Caco-2 (cell line): Measurements from ENCODE around the gene CCDC137. TPM values are rescaled to one million over a fixed set of nuclear protein-coding genes. Genes with fewer than 3 reads are reported as not detected.

Experiments used
- BruUV-seq: library from RNA; stranded (reverse); fragments of 400-500 nt; replicated peaks from 2 replicates; lab custom pipeline; 2021; lab: Mats Ljungman, UMichigan
- CTCF ChIA-PET: fragments of 300-600 bp; sonication (Branson Sonifier 250); formaldehyde crosslinking; loops from one replicate; lab custom pipeline; 2022; ENCODE audit warnings: antibody characterized with exemption; lab: Charles Lee
- POLR2A ChIA-PET: fragments of 300-600 bp; sonication (Branson Sonifier 250); formaldehyde crosslinking; loops from one replicate; lab custom pipeline; 2022; ENCODE audit warnings: antibody characterized with exemption; lab: Charles Lee
- DNase-seq, 2 experiments: peaks; one replicate each; pipeline versions ENCODE4 v3.0.0 to v3.0.0-alpha.2; 2020 to 2022
- H3K27me3 ChIP-seq: replicated peaks from 2 replicates; pipeline ENCODE4 v1.6.0; 2011; ENCODE audit warnings: low read length; ENCODE audit not compliant: control insufficient read depth, insufficient read depth
- H3K36me3 ChIP-seq: 2 replicates; pipeline ENCODE4 v1.5.1; 2011; ENCODE audit warnings: low read length; ENCODE audit not compliant: control insufficient read depth, insufficient read depth
- H3K4me1 ChIP-seq: fragments of 250-450 bp; sonication (Bioruptor Pico); 2 replicates; pipeline ENCODE4 v1.5.1; 2020; ENCODE audit warnings: mild to moderate bottlenecking
- H3K4me3 ChIP-seq: 2 replicates; pipeline ENCODE4 v1.5.1; 2011; ENCODE audit warnings: low read depth, mild to moderate bottlenecking, control low read depth, low read length
- H3K9me3 ChIP-seq: fragments of 250-450 bp; sonication (Bioruptor Pico); 2 replicates; pipeline ENCODE4 v1.5.1; 2020; ENCODE audit warnings: mild to moderate bottlenecking, moderate library complexity
- H3K27ac Mint-ChIP-seq: one replicate; pipeline ENCODE4 v1.8.0; 2022; ENCODE audit warnings: mixed read lengths; ENCODE audit not compliant: unreplicated experiment
- H3K27me3 Mint-ChIP-seq: one replicate; pipeline ENCODE4 v1.8.0; 2022; ENCODE audit warnings: mixed read lengths; ENCODE audit not compliant: insufficient read depth, unreplicated experiment
- H3K36me3 Mint-ChIP-seq: one replicate; pipeline ENCODE4 v1.8.0; 2022; ENCODE audit warnings: mild to moderate bottlenecking, mixed read lengths; ENCODE audit not compliant: insufficient read depth, unreplicated experiment
- H3K4me1 Mint-ChIP-seq: one replicate; pipeline ENCODE4 v1.8.0; 2022; ENCODE audit warnings: low read depth, mixed read lengths; ENCODE audit not compliant: unreplicated experiment
- H3K4me3 Mint-ChIP-seq: one replicate; pipeline ENCODE4 v1.8.0; 2022; ENCODE audit warnings: mild to moderate bottlenecking, moderate library complexity, mixed read lengths; ENCODE audit not compliant: unreplicated experiment
- H3K9me3 Mint-ChIP-seq: one replicate; pipeline ENCODE4 v1.8.0; 2022; ENCODE audit warnings: mixed read lengths; ENCODE audit not compliant: unreplicated experiment
- CTCF ChIP-seq, 2 experiments: fragments of 200-600 bp in 1 of 2; IDR thresholded peaks; 1 replicate in 1 of 2; 2 replicates in 1 of 2; pipeline versions ENCODE4 v1.5.1 to v1.8.0; 2011 to 2022; ENCODE audit warnings: antibody characterized with exemption in 1 of 2, control low read depth in 1 of 2, inconsistent platforms in 1 of 2, low read depth in 1 of 2, low read length in 1 of 2, mild to moderate bottlenecking in 1 of 2, moderate library complexity in 1 of 2; ENCODE audit not compliant: insufficient read depth in 1 of 2, severe bottlenecking in 1 of 2, unreplicated experiment in 1 of 2
- intact Hi-C: fragments of 100-400 bp; cut with micrococcal nuclease; formaldehyde crosslinking; loops from one replicate; pipeline ENCODE4 v1.10.0; 2022; ENCODE audit not compliant: unreplicated experiment
- total RNA-seq: library from RNA; stranded (reverse); gene quantifications from 2 replicates; pipeline ENCODE4 v1.2.3, GENCODE V29; 2022

The CCDC137 gene
- total RNA-seq, 1 experiment from 2014 or later = 50.5 TPM

GRCh38 chr17:81715107-81715871, 48.8 kb downstream of the CCDC137 start:
- H3K9me3 Mint-ChIP-seq = no peaks in the 10 kb centered on the region
- intact Hi-C loops = no loop called here
- no peaks in the 10 kb centered on the region; the same call in none of the 2 replicates for H3K36me3 ChIP-seq
- H3K36me3 Mint-ChIP-seq = peaks cover 64% of the 10 kb centered on the region
- H3K4me3 ChIP-seq = no peak overlapping the region
- BruUV-seq = no TSS peak
- no peak overlapping the region for H3K4me3 Mint-ChIP-seq
- ChIA-PET CTCF (no interaction called here), POLR2A (no interaction called here)
- no peaks in the 10 kb centered on the region for H3K27me3 ChIP-seq
- H3K4me1 Mint-ChIP-seq = peaks cover 9% of the 10 kb centered on the region
- no peak overlapping the region for H3K27ac Mint-ChIP-seq
- DNase-seq = no peak
- TF ChIP-seq CTCF (IDR thresholded peaks at IDR 0.05; ENCODE audit: insufficient read depth in 1 of 2, low read depth in 1 of 2, low read length in 1 of 2, severe bottlenecking in 1 of 2, unreplicated experiment in 1 of 2) = no peak
- H3K9me3 ChIP-seq = no peaks in the 10 kb centered on the region
- H3K4me1 ChIP-seq = peaks cover 21% of the 10 kb centered on the region
- no peaks in the 10 kb centered on the region for H3K27me3 Mint-ChIP-seq

GRCh38 chr17:81715872-81716673, 49.5 kb downstream of the CCDC137 start:
- Mint-ChIP-seq H3K4me1 (peaks cover 1% of the 10 kb centered on the region), H3K4me3 (no peak overlapping the region), H3K36me3 (peaks cover 56% of the 10 kb centered on the region), H3K27ac (no peak overlapping the region), H3K27me3 (no peaks in the 10 kb centered on the region), H3K9me3 (no peaks in the 10 kb centered on the region)
- CTCF ChIA-PET = interaction anchor here (0.7 kb wide), 1 partner anchor 386 kb away, joined by 5 read pairs; no protein-coding TSS in a partner anchor
- no peaks in the 10 kb centered on the region for H3K27me3 ChIP-seq
- BruUV-seq = no TSS peak
- no peak for DNase-seq
- no peak overlapping the region for H3K4me3 ChIP-seq
- no peak for TF ChIP-seq CTCF (IDR thresholded peaks at IDR 0.05; ENCODE audit: insufficient read depth in 1 of 2, low read depth in 1 of 2, low read length in 1 of 2, severe bottlenecking in 1 of 2, unreplicated experiment in 1 of 2)
- peaks cover 14% of the 10 kb centered on the region for H3K4me1 ChIP-seq
- POLR2A ChIA-PET = interaction anchor here (0.6 kb wide), 1 partner anchor 102 kb away, joined by 7 read pairs; no protein-coding TSS in a partner anchor
- H3K36me3 ChIP-seq = no peaks in the 10 kb centered on the region; the same call in none of the 2 replicates
- intact Hi-C loops = no loop called here
- no peaks in the 10 kb centered on the region for H3K9me3 ChIP-seq

- intact Hi-C loops = no loop called here
- no peaks in the 10 kb centered on the region for H3K4me1 Mint-ChIP-seq
- no peak for DNase-seq
- no peaks in the 10 kb centered on the region; the same call in none of the 2 replicates for H3K36me3 ChIP-seq
- TF ChIP-seq CTCF (IDR thresholded peaks at IDR 0.05; ENCODE audit: insufficient read depth in 1 of 2, low read depth in 1 of 2, low read length in 1 of 2, severe bottlenecking in 1 of 2, unreplicated experiment in 1 of 2) = no peak
- H3K9me3 Mint-ChIP-seq = no peaks in the 10 kb centered on the region
- H3K27ac Mint-ChIP-seq = no peak overlapping the region
- H3K4me3 ChIP-seq = no peak overlapping the region
- H3K27me3 Mint-ChIP-seq = no peaks in the 10 kb centered on the region
- no peak overlapping the region for H3K4me3 Mint-ChIP-seq
- ChIA-PET POLR2A (interaction anchor here (0.6 kb wide), 1 partner anchor 101 kb away, joined by 7 read pairs; no protein-coding TSS in a partner anchor), CTCF (interaction anchor here (0.7 kb wide), 1 partner anchor 387 kb away, joined by 5 read pairs; no protein-coding TSS in a partner anchor)
- H3K9me3 ChIP-seq = no peaks in the 10 kb centered on the region
- no peaks in the 10 kb centered on the region for H3K27me3 ChIP-seq
- no TSS peak for BruUV-seq
- H3K36me3 Mint-ChIP-seq = peaks cover 50% of the 10 kb centered on the region
- peaks cover 11% of the 10 kb centered on the region for H3K4me1 ChIP-seq
These were observed 50.1 kb downstream of the CCDC137 start for GRCh38 chr17:81716674-81716996.
